Measurements from ENCODE around the gene CFAP91. TPM values are rescaled to one million over a fixed set of nuclear protein-coding genes. Genes with fewer than 3 reads are reported as not detected.

CFAP91 gene
- 0.08 and 0.10 TPM in 2 replicates for total RNA-seq (2014; rRNA removed; shearing (Covaris generic))

GRCh38 chr3:119702530-119703527 is at the start of gene CFAP91:
CFAP91 (plus strand) TSS chr3:119703022; CDS start chr3:119703099, 77 bp downstream.
- H3K9me3 ChIP-seq (replicated peaks), result 0 out of 2 replicates have a peak, but pooled peaks cover 2% of the 10 kb centered on the region
- no peak for DNase-seq
- no peaks in the 10 kb centered on the region for H3K36me3 ChIP-seq
- no peaks in the 10 kb centered on the region for H3K27me3 ChIP-seq
- H3K4me1 ChIP-seq, result peaks cover 2% of the 10 kb centered on the region; the same call in 1 of the 2 replicates
- no peak within 1 kb of the TSS for H3K4me3 ChIP-seq
- no peak within 1 kb of the TSS for H3K27ac ChIP-seq

GRCh38 chr3:119653876-119654275 is 48.9 kb upstream of the CFAP91 start:
- DNase-seq, result no peak
- no peaks in the 10 kb centered on the region for H3K9me3 ChIP-seq (replicated peaks)

DNA sequence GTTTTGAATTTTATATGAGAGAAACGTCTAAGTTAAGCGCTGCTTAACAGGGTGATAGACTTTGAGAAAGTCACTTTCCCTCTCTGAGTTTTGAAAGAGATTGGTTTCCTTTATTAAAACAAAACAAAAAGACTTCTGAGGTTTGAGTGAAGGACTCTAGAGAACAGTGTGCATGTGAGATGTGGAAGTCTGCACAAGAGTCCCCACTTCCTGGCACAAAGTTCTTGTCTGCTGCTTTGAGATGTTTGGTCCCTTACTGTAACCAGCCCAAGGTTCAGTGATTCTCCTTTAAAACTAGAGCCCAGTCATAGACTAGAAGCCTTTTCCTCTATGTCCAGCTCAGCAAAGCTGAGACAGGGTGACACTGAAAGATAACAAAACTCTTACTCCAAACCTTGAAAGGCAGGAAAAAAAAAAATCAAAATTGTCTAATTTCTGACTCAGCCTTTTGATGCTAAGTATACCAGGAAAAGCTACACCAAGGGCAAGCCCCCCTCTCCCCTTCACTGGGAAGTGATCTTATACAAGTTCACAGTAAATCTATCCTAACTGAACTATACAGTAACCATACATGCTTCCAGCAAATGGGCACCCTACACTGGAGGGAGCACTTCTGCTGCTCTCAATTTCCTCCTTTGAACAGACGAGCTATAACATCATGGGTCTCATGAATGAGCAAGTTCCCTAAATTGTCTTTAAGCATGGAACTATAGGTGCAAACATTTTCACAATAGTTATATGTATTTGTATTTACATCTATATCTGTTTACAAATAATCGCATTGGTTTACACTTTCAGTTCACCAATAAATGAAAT is 44.7 kb upstream of the CFAP91 start:
- Histone ChIP-seq H3K36me3 (no peaks in the 10 kb centered on the region), H3K9me3 (replicated peaks) (no peaks in the 10 kb centered on the region), H3K4me1 (peaks cover 9% of the 10 kb centered on the region), H3K27me3 (no peaks in the 10 kb centered on the region), H3K27ac (no peak overlapping the region), H3K4me3 (no peak overlapping the region)
- no peak for DNase-seq

More at GRCh38 chr3:119653876-119654275, 48.9 kb upstream of the CFAP91 start:
- H3K4me3 ChIP-seq, result no peak overlapping the region
- H3K4me1 ChIP-seq, result peaks cover 18% of the 10 kb centered on the region
- H3K27me3 ChIP-seq, result no peaks in the 10 kb centered on the region
- no peaks in the 10 kb centered on the region for H3K36me3 ChIP-seq
- H3K27ac ChIP-seq, result no peak overlapping the region

DNA sequence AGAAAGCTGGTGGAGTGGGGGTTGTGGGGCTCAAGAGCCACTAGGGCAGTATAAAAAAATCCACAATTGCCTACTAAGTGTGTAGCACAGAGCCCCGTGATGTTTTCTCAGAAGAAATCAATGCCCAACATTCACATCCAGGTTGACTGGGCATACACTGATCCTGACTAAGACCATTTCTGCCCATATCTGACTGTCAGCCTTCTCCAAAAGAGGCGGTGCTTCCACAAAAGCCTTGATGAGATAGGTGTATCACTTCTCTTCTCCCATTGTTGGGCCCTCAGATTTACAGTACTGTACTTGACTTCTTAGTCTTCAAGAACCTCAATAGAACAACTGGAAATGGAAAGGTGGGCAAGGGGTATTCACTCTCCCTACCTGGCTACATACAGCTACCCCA is 43.8 kb upstream of the CFAP91 start:
- no peaks in the 10 kb centered on the region for H3K27me3 ChIP-seq
- H3K36me3 ChIP-seq, result no peaks in the 10 kb centered on the region
- H3K9me3 ChIP-seq (replicated peaks), result no peaks in the 10 kb centered on the region
- peaks cover 11% of the 10 kb centered on the region for H3K4me1 ChIP-seq
- DNase-seq, result no peak
- H3K4me3 ChIP-seq, result no peak overlapping the region
- no peak overlapping the region for H3K27ac ChIP-seq

GRCh38 chr3:119659606-119660291 is 43.1 kb upstream of the CFAP91 start:
- DNase-seq, result no peak
- Histone ChIP-seq H3K27me3 (no peaks in the 10 kb centered on the region), H3K4me1 (peaks cover 12% of the 10 kb centered on the region), H3K36me3 (no peaks in the 10 kb centered on the region), H3K27ac (no peak overlapping the region), H3K4me3 (no peak overlapping the region), H3K9me3 (replicated peaks) (no peaks in the 10 kb centered on the region)

DNA sequence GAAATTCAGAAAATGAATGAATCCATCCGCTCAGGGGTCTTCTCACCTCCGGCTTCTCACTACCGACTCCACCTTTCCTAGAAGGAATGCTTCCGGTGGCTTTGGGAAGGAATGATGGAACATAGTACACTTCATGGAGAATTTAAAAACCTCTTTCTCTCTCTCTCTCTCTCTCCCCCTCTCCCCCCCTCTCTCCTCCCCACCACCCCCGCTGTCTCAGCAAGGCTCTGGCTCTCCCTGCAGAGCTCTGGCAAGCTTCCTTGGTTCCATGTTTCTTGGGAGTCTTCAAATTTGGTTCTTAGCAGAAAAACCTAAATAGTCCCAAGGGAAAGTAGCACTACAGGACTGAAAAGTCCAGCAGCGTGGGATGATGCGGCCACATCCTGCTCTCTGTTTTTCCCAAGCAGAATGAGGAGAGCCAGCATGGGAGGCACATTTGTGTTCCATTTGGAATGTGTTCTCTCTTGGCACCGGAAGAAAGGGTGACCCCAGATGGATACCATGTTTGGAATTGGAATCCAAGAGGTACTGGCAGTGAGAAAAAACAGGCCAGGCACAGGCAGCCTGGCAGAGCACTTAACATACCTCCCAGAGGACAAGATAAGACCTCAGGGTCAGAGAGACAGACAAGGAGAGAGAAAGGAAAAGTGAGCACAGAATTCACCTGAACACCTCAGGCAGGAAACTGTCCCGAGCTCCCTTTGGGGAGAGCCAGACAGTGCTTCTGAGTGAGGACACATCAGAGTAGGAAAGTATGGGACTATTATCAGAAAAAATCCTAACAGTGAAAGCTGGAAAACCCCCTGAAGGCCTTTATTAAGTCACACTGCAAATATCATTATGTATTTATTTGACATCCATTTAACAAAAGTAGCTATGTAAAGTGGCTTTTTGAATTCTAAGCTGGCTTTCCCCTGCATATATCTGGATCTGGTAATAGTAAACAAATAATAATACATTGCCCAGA is 42.1 kb upstream of the CFAP91 start, which contains the start of gene POPDC2:
TSS of gene POPDC2 (minus strand) at position 116 of the 967 bp plus-strand sequence. CDS start 166 bp downstream, outside the sequence.
- Histone ChIP-seq H3K9me3 (replicated peaks) (no peaks in the 10 kb centered on the region), H3K4me3 (no peak within 1 kb of the TSS), H3K27ac (no peak within 1 kb of the TSS), H3K36me3 (no peaks in the 10 kb centered on the region), H3K4me1 (peaks cover 20% of the 10 kb centered on the region), H3K27me3 (no peaks in the 10 kb centered on the region)
- DNase-seq, result no peak

DNA sequence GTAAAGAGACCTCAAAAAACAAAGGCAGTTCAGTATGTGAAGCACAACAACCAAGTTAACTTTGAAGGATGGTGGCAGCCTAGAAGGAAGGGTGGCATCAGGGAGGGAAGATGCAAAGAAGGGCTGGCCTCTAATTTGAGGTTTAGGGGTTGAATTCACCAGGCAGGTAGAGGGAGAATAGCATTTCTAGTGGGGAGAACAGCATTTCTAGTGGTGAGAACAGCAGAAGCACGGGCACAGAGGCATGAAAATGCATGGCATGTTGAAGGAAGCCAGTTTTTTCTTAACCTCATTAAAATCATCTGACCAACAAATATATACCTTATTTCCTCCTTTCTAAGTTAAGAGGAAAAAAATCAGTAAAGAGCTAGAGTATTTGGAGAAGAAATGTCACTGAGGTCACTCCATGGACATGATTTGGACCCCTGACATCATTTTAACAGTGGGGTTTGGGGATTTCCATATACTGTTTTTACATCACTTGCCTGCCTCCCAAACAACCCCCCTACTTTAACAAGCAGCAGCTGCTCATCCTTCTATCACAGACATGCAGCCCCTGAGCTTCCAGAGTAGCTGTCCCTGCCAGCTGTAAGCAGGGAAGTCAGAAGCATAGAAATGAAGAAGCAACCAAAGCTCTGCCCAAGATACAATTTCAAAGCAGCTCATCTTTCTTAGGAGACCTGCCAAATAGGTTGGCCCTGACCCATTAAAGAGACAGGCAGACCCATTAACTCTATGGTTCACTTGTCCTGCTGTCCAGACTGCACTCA is 40.0 kb upstream of the CFAP91 start:
- Histone ChIP-seq H3K4me3 (no peak overlapping the region), H3K9me3 (replicated peaks) (no peaks in the 10 kb centered on the region), H3K27ac (no peak overlapping the region), H3K36me3 (no peaks in the 10 kb centered on the region), H3K27me3 (no peaks in the 10 kb centered on the region), H3K4me1 (peaks cover 20% of the 10 kb centered on the region)
- peak; percentile 45 to 68 for DNase-seq

DNA sequence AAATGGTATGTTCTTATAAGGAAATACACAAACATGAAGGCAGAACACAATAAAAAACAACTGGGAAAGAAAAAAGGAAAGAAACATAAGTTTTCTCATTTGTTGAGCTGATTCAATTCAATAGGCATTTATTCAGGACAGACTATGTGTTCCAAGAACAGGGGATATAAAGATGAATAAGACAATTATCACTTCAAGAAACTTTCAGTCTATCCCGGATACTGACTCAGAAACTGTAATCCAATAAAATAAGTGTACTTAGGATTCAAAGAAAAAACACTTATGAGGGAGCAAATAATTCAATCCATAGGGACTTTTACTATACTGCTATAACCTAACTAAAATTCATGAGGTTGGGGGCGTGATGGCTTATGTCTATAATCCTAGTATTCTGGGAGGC is 38.9 kb upstream of the CFAP91 start:
- no peaks in the 10 kb centered on the region for H3K36me3 ChIP-seq
- no peaks in the 10 kb centered on the region for H3K27me3 ChIP-seq
- H3K27ac ChIP-seq, result no peak overlapping the region
- peaks cover 20% of the 10 kb centered on the region for H3K4me1 ChIP-seq
- DNase-seq, result no peak
- H3K4me3 ChIP-seq, result no peak overlapping the region
- H3K9me3 ChIP-seq (replicated peaks), result no peaks in the 10 kb centered on the region

DNA sequence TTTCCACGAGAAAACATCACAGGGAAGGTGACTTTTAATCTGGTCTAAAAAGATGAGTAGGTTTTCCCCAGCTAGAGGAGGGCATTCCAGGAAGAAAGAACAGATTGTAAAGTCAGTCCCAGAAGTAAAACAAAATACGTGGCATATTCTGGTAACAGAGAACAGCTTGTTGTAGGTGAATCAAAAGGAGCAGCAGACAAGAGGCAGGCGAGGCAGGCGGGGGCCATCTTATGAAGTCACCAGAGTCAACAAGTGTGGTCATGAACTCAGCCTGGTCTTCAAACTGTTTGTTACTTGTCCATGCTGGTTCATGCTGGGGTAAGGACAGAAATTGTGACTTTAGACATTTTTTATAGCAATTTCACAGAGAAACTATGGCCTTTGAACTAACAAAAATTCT is 38.5 kb upstream of the CFAP91 start:
- H3K36me3 ChIP-seq, result peaks cover 2% of the 10 kb centered on the region; the same call in 1 of the 2 replicates
- DNase-seq, result no peak
- peaks cover 20% of the 10 kb centered on the region for H3K4me1 ChIP-seq
- H3K9me3 ChIP-seq (replicated peaks), result no peaks in the 10 kb centered on the region
- no peak overlapping the region for H3K4me3 ChIP-seq
- H3K27ac ChIP-seq, result no peak overlapping the region
- H3K27me3 ChIP-seq, result no peaks in the 10 kb centered on the region

DNA sequence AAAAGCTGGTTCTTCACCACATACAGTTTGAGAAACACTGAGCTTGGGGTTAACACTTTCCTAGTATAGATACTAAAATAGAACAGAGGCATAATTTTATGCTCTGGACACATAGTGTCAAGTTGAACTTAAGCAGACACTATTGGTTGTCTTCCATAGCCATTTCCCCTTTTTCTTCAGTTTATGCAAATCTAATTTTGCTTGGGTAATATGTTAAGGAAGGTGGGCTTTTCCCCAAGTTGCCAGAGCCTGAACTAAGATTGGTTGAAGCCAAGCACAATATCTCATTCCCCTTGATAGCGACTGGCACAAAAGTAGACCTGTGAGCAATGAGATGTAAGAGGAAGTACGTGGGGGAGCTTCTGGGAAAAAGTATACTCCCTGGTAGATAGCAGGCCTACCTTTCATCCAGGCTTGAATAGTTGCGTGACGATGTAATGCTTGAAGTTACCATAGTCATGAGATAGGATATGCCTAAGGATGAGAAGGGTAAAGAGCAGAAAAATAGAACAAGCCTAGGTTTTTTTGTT is 37.9 kb upstream of the CFAP91 start:
- Histone ChIP-seq H3K4me1 (peaks cover 20% of the 10 kb centered on the region), H3K4me3 (no peak overlapping the region), H3K9me3 (replicated peaks) (no peaks in the 10 kb centered on the region), H3K27me3 (no peaks in the 10 kb centered on the region), H3K27ac (no peak overlapping the region), H3K36me3 (peaks cover 6% of the 10 kb centered on the region; the same call in 1 of the 2 replicates)
- peak; percentile 29 to 34 for DNase-seq

DNA sequence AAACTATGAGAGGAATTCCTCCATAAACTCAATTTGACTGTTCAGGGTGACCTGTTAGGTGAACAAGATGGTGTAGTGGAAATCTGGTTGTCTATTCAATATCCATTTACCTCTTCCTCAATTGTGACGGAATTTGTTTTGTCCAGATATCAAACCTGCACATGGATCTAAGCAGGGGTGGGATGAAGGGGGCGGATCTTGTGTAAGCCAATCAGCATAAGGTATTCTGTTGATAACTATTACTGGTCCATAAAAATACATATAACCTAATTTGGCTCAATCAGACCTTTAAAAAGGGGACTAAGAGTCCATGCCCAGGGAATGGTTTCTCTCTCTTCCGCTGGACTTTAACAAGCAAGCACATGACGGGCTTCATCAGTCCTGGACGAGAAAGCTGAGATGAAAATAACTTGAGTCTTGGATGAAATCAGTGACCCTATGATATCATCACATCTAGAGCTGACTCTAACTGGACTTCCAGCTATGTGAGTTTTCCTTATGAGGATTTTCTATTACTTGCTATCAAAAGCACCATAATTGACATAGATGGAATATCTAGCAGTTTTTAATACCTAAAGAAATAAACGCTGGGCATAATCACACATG is 36.8 kb upstream of the CFAP91 start:
- Histone ChIP-seq H3K27ac (no peak overlapping the region), H3K9me3 (replicated peaks) (no peaks in the 10 kb centered on the region), H3K27me3 (no peaks in the 10 kb centered on the region), H3K4me1 (peaks cover 20% of the 10 kb centered on the region), H3K4me3 (no peak overlapping the region), H3K36me3 (peaks cover 6% of the 10 kb centered on the region; the same call in 1 of the 2 replicates)
- no peak for DNase-seq

GRCh38 chr3:119669906-119670570 is 32.8 kb upstream of the CFAP91 start:
- peaks cover 5% of the 10 kb centered on the region; the same call in 1 of the 2 replicates for H3K4me1 ChIP-seq
- no peaks in the 10 kb centered on the region for H3K9me3 ChIP-seq (replicated peaks)
- no peaks in the 10 kb centered on the region for H3K27me3 ChIP-seq
- H3K4me3 ChIP-seq, result no peak overlapping the region
- DNase-seq, result no peak
- peaks cover 20% of the 10 kb centered on the region for H3K36me3 ChIP-seq
- H3K27ac ChIP-seq, result no peak overlapping the region
